GM18858 (cell line): Measurements from ENCODE around the gene AIRE.

ENCODE experiments used
- ATAC-seq: cut with Tn5 transposase; IDR thresholded peaks from one replicate; pipeline ENCODE4 v1.9.1; 2021; ENCODE audit not compliant: unreplicated experiment

AIRE gene

DNA sequence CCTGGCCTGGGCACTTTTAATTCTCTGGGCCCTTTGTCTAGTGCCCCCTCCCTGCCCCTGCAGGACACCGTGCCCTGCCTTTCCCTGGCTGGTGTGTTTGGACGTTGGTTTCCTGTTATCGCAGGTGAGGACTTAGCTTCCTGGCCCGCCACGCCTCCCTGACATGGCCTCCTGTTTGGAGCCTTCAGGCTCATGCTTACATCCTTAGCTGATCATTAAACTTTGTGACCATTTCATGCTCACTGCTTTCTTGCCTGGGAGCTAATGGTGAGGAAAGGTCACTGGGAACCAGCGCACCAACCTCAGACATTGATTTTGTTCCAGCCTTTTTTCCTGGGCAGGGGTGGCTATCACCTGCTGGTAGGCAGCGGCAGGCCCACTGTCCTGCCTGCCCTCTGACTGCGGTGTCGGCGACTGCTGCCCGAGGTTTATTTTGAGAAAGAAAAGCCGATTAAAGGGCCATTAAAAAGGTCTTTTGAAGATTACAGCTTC lies 17.9 kb downstream of the AIRE start:
- no peak for ATAC-seq

DNA sequence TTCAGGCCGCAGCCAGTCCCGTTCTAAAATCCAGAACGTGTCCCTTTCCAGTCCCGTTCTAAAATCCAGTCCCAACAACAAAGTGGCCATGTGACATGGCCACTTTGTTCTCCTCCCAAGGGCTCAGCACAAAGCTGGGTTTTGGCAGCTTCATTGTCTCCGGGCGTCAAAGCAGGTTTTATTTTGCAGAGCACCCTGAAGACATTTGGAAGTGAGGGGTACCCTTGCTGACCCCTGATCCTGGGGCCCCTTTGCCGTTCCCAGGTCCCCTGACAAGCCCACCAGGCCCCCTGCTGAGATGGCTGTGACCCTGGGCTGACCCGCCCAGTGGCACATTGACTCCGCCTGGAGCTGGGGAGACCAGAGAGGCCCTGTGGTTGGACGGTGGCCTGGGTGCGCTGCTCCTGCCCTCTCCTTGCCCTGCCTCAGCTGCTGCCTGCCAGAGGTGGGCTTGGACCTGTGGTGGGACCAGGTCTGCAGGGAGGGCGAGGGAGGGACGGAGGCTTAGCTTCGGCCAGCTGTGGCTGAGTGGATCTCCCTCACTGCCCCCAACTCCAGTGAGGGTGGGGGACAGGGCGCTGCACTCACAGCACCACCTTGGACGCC lies 18.4 kb downstream of the AIRE start:
- ATAC-seq: no peak

DNA sequence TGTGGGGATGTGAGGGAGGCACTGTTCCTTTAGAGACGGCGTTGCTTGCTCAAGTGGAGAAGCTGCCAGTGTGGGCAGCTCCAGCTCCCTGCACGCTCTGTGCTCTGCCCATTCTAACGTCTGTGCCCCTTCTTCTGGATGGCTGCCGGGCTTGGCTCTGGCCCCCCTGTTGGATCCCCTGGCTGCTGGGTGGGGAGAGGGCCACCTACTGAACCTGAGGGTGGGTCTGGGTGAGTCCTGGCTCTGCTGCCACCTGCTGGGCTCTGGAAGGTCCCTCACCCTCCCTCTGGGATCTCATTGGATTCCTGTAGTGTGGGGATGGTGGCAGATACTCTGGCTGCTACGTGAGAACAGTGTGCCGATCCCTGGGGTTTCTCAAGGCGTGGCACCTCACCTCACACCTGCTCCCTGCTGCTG lies 19.2 kb downstream of the AIRE start:
- ATAC-seq: no peak

- no peak for ATAC-seq
These were observed 20.0 kb downstream of the AIRE start for GRCh38 chr21:44305691-44306090.

DNA sequence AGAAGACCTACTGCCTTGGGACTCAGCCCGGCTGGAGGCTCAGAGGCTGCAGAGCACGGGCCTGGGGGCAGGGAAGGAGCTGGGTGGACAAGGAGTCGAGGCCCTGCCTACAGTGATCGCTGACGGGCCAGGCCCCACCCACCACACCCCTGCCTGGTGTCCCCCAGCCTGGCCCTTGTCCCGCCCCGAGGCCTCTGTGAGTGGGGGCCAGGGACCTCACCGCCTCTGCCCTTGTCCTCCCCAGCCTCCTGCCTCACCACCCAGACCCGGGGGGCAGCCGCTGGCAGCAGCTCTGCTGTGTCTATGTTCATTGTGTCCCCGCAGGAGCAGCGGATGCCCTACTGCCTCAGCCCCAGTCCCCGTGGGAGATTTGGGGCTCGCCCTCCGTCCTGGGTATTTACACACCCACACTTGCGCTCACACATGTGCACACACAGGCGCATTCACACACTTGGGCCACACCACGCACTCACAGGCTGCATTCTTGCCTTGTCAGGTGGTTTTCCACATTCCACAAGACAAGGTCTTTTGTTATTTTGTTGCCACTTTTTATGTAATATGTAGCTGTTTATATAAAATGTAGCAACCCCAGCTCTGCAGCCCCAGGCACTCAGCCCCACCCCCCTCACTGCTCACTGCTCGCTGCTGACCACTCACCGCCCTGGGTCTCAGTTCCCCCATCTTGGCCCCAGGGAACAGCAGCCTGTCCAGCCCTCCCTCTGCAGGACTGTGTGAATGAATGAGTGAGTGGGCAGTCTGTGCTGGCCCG lies 21.4 kb downstream of the AIRE start:
- no peak for ATAC-seq

GRCh38 chr21:44310628-44311507 lies 25.2 kb downstream of the AIRE start:
- no peak for ATAC-seq

DNA sequence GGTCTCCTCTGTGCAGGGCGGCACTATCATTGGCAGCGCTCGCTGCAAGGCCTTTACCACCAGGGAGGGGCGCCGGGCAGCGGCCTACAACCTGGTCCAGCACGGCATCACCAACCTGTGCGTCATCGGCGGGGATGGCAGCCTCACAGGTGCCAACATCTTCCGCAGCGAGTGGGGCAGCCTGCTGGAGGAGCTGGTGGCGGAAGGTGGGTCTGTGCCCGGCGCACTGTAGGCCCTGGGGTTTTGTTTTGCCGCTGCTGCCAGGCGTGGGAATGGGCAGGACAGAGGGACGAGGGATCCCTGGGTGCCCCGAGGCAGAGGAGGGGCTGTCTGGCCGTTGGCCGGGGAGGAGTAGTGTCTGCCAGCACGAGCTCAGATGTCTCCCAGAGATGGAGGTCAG lies 26.4 kb downstream of the AIRE start:
- ATAC-seq: no peak

GRCh38 chr21:44312716-44313115 lies 27.0 kb downstream of the AIRE start:
- ATAC-seq: no peak

DNA sequence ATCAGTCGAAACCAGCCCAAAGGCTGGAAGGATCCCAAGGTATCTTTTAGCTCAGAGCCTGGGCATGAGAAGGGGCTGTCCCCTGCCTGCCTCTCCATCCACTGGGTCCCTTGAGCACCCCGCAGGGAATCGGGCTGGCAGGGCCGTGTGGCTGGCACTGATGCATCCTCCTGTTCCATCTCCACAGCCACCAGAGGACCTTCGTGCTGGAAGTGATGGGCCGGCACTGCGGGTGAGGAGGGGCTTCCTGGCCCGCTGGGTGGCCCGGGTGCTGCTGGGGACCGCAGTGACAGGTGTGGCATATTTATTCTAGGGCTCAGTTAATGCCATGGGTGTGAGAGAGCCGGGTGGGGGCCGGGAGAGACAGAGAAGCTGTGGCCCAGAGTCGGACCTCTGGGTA lies 27.8 kb downstream of the AIRE start:
- ATAC-seq: no peak

DNA sequence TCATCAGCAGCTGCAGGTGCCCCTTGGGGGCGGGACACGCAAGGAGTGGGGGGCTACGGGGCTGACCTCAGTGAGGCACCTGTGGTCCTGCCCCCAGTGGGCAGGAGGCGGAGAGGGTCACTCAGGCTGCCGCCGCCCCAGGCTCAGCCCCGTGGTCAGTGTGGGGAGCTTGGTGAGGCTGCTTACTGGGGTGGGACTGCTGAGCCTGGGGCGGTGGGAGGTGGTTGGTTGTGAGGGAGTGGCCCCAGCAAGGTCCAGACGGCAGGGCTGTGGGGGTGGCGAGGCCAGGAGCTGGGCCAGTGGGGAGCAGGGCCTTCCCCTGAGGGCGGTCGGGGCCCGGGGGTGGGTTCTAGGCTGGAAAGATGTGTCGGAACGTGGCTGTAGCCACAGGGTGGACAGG lies 28.5 kb downstream of the AIRE start:
- no peak for ATAC-seq

GRCh38 chr21:44314561-44314960 lies 28.9 kb downstream of the AIRE start:
- no peak for ATAC-seq

DNA sequence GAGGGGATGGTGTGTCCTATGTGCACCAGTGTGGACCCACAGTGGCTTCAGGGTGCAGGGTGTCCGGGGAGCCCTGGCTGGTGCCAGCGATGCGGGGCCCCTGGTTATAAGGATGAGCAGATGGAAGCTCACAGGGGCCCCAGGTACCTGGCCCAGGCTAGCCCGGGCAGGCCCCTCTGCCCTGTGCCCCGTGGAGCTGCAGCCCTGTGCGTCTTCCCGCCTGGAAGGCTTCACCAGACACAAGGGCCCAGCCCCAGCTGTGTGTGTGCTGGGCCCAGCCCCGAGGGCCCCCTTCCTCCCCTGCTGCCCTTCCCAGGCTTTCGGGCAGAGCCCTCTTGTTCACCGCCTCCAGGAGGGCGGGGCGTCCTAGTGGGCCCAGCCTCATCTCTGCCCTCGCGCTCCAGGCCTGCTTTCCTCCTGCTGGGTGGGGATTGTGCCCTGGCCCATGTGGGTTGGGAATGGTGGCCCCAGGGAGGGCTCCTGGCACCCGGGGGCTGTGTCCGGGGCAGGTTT lies 30.1 kb downstream of the AIRE start:
- no peak for ATAC-seq

GRCh38 chr21:44316277-44316900 lies 30.7 kb downstream of the AIRE start:
- ATAC-seq: no peak

DNA sequence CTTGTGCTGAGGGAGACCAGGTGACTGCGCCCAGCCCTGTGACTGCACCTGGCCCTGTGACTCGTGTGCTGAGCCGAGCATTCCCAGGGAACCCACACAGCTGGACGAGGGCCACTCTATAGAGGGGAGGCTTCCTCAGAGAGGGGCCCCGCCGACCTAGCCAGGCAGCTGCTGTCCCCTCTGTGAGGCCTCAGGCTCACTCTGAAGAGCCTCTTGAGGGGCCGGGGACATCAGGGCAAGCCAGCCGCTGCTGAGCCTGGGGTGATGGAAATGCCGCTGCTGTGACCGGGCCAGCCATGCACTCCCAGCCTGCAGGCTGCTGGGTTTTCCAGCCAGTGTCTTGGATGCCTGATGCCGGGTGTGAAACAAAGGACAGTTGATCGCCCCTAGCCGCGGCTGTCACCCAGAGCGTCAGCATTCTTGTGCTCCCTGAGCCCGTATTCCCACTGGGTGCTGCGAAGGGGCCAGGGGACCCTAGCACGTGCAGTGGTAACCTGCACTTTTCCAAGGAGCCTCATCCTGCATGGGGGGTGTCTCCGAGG lies 31.6 kb downstream of the AIRE start:
- ATAC-seq: no peak

DNA sequence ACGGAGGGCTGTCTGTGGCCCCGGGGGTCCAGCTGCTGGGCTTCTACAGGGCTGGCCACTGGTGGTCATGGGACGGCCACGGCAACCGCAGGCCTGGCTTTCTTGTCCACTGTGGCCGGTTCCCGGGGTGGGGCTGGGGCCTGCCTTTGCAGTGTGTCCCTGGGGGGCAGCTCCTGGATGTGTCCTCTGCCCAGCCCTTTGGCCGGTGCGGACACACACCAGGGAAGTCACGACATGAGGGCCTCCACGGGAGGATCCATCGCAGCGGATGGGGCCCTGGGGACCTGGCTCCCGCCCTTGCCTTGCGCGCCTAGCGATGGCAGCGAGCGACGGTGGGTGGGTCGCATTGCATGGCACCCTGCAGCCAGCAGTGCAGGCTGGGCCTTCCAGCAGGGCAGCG lies 32.2 kb downstream of the AIRE start:
- ATAC-seq: no peak

DNA sequence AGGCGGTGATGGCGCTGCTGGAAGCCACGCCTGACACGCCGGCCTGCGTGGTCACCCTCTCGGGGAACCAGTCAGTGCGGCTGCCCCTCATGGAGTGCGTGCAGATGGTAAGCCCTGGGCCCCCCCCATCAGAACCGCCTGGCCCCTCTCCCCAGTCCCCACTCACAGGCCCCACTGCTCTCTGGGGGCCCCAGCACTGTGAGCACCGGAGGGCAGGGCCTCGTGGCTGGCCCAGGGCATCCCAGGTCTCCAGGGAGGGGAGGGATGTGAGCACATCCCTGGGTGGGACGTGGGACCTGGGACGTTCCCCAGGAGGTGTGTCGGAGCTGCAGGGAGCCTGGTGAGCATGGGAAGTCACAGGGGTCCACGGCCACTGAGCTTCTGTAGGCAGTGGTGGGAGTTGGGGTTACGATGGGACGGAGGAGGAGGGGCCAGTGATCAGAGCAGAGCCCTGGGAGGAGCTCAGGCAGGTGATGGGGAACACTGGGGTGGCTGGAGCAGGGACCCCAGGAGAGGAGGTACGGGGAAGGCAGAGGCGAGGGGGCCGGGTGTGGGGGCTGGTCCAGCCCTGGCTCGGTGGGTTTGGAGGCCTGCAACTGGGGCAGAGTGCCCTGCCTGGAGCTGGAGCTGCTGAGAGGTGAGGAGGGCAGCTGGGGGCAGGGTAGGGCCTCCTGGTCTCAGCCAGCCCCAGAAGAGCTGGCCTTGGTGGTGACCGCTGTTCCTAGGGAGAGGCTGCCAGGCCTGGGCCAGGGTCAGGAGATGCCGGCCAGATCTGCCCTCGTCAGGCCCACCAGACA lies 33.0 kb downstream of the AIRE start:
- ATAC-seq: no peak

- no peak for ATAC-seq
These were observed 33.9 kb downstream of the AIRE start for GRCh38 chr21:44319407-44320065.

- no peak for ATAC-seq
These were observed 35.2 kb downstream of the AIRE start for GRCh38 chr21:44320847-44321246.

GRCh38 chr21:44321846-44322450 lies 36.3 kb downstream of the AIRE start:
- ATAC-seq: no peak
